ENCODE results near the gene FAM168A. TPM values are rescaled to one million over a fixed set of nuclear protein-coding genes. Genes with fewer than 3 reads are reported as not detected.

FAM168A gene
- total RNA-seq, 1 donor from 2014 or later, result 28.4 TPM

DNA sequence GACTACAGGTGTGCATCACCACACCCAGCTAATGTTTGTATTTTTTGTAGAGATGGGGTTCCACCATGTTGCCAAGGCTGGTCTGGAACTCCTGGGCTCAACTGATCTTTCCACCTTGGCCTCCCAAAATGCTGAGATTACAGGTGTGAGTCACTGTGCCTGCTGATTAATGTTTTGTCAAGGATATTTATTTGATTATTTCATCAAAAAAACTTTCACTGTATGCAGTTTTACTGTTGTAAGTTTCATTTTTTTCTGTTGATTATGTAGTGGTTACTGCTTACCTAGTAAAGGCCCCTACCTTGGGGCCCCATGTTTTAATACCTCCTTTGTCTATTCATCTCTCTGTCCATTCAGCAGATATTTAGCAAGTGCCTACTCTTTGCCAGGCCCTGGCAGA is 16.7 kb upstream of the FAM168A start:
- no peaks in the 10 kb centered on the region for H3K4me1 ChIP-seq
- intact Hi-C loops (cut with micrococcal nuclease), result loop anchor here (10.0 kb wide), 1 partner anchor 210 kb away; no protein-coding TSS in a partner anchor
- DNase-seq, result no peak
- H3K9me3 ChIP-seq (replicated peaks), result no peaks in the 10 kb centered on the region
- no peak overlapping the region for H3K4me3 ChIP-seq
- H3K27me3 ChIP-seq (ENCODE audit: low read depth), result no peaks in the 10 kb centered on the region
- TF ChIP-seq CTCF (IDR thresholded peaks at IDR 0.05; ENCODE audit: borderline replicate concordance), result no peak
- H3K27ac ChIP-seq (replicated peaks), result no peak overlapping the region
- H3K36me3 ChIP-seq, result no peaks in the 10 kb centered on the region

DNA sequence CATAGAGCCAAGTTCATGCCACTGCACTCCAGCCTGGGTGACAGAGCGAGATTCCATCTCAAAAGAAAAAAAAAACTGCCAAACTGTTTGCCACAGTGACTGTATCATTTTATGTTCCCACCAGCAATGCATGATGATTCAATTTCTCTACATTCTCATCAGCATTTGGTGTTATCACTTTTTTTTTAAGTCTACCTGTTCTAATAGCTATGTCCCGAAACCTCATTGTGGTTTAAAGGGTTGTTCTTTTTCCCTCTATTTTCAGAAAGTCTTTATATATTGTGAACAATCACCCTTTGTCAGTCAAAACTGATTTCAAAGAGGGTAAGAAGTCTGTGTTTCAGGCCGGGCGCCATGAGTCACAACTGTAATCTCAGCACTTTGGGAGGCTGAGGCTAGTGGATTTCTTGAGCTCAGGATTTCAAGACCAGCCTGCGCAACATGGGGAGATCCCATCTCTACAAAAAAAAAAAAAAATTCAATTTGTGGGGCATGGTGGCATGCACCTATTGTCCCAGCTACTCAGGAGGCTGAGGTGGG is 14.8 kb upstream of the FAM168A start:
- intact Hi-C loops (cut with micrococcal nuclease), result loop anchor here (10.0 kb wide), 1 partner anchor 208 kb away; no protein-coding TSS in a partner anchor
- DNase-seq, result no peak
- H3K4me3 ChIP-seq, result no peak overlapping the region
- no peaks in the 10 kb centered on the region for H3K9me3 ChIP-seq (replicated peaks)
- TF ChIP-seq CTCF (IDR thresholded peaks at IDR 0.05; ENCODE audit: borderline replicate concordance), result no peak
- no peak overlapping the region for H3K27ac ChIP-seq (replicated peaks)
- H3K36me3 ChIP-seq, result no peaks in the 10 kb centered on the region
- no peaks in the 10 kb centered on the region for H3K27me3 ChIP-seq (ENCODE audit: low read depth)
- H3K4me1 ChIP-seq, result no peaks in the 10 kb centered on the region

- DNase-seq, result no peak
- no peaks in the 10 kb centered on the region for H3K36me3 ChIP-seq
- no peaks in the 10 kb centered on the region for H3K9me3 ChIP-seq (replicated peaks)
- H3K27me3 ChIP-seq (ENCODE audit: low read depth), result no peaks in the 10 kb centered on the region
- H3K4me3 ChIP-seq, result peak overlapping the region; percentile 84
- peak overlapping the region; percentile 91 for H3K27ac ChIP-seq (replicated peaks)
- peaks cover 35% of the 10 kb centered on the region for H3K4me1 ChIP-seq
- TF ChIP-seq CTCF (IDR thresholded peaks at IDR 0.05; ENCODE audit: borderline replicate concordance), result no peak
- intact Hi-C loops (cut with micrococcal nuclease), result no loop called here
These were observed 937 bp upstream of the FAM168A start for GRCh38 chr11:73598719-73599379.

DNA sequence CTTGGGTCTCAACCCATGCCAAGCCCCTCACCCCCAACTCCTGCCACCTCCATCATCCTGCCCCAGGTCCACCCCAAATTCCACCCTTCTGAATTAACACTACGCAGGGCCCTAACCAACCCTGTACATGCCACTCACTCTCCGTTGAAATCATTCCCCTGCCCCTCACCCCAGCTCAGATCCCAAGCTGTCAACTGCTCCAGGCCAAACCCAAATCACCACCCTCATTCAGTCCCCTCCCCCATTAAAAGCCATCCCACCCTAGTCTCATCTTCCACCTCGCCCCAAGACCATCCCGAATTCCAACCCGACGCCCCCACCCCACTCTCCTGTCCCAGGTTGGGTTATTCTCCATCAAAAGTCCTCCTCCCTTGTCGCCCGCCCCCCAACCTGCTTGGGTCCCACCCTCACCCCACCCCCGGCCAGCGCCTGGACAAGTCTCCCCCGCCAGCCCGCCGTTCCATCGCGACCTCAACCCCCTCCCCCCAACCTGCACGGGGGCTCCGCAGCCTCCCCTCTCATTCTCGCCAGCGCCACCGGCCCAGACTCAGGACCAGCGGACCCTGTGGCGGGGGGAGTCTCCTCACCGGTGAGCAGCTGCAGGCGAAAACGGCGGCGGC is 466 bp downstream of the FAM168A start:
- peaks cover 37% of the 10 kb centered on the region for H3K4me1 ChIP-seq

GRCh38 chr11:73596547-73596946 is 1.4 kb downstream of the FAM168A start:
- Histone ChIP-seq H3K27me3 (ENCODE audit: low read depth) (no peaks in the 10 kb centered on the region), H3K4me1 (peaks cover 41% of the 10 kb centered on the region), H3K4me3 (peak overlapping the region; percentile 84), H3K27ac (replicated peaks) (no peak overlapping the region), H3K36me3 (no peaks in the 10 kb centered on the region), H3K9me3 (replicated peaks) (no peaks in the 10 kb centered on the region)
- no peak for DNase-seq
- intact Hi-C loops (cut with micrococcal nuclease), result no loop called here
- no peak for TF ChIP-seq CTCF (IDR thresholded peaks at IDR 0.05; ENCODE audit: borderline replicate concordance)

More for the DNA sequence above, 466 bp downstream of the FAM168A start:
- H3K4me3 ChIP-seq, result peak overlapping the region; percentile 84
- no peak for DNase-seq
- peak overlapping the region; percentile 91 for H3K27ac ChIP-seq (replicated peaks)
- intact Hi-C loops (cut with micrococcal nuclease), result no loop called here
- no peaks in the 10 kb centered on the region for H3K27me3 ChIP-seq (ENCODE audit: low read depth)
- no peak for TF ChIP-seq CTCF (IDR thresholded peaks at IDR 0.05; ENCODE audit: borderline replicate concordance)
- H3K36me3 ChIP-seq, result no peaks in the 10 kb centered on the region
- no peaks in the 10 kb centered on the region for H3K9me3 ChIP-seq (replicated peaks)

All from left ventricle myocardium inferior (tissue), 1 donor.